NOMO-1 (cell line): ENCODE measurements around the gene MOSPD2.

Experiments
- DNase-seq, 2 experiments: peaks; one replicate each; lab custom pipeline; 2025; ENCODE audit not compliant: unreplicated experiment in 2 of 2; lab: John Stamatoyannopoulos, UW

MOSPD2 gene

DNA sequence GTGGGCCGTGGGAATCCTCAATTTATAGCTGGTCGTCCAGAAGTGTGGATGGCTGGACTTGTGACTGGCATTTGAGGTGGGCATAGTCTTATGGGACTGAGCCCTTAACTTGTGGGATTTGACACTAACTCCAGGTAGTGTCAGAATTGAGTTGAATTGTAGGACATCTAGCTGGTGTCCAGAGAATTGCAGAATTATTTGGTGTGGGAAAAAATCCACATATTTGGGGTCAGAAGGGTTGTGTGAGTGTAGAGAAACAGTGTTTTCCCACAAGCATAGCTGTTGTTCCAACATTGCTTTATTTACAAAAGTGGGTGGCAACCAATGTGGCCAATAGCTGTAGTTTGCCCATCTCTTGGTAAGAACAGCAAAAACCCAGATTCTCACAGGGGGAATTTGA is 91.3 kb downstream of the MOSPD2 start:
- no peak for DNase-seq
